OCI-LY1 (cell line): Measurements from ENCODE around the gene FLT3LG.

Experiments
- CTCF ChIP-seq: fragments of 200-600 bp; sonication (generic), shearing (Covaris generic); IDR thresholded peaks from 2 replicates; pipeline ENCODE4 v1.5.1; 2017; ENCODE audit warnings: mild to moderate bottlenecking, antibody characterized with exemption, low read length, moderate library complexity, mixed read lengths
- EZH2 ChIP-seq: fragments of 200-600 bp; sonication (generic), shearing (Covaris generic); IDR thresholded peaks from 2 replicates; pipeline ENCODE4 v1.8.0; 2017; ENCODE audit warnings: borderline replicate concordance, mixed run types, mild to moderate bottlenecking, antibody characterized with exemption, low read length, moderate library complexity, mixed read lengths

- TF ChIP-seq CTCF (no peak), EZH2 (no peak)
Observed at GRCh38 chr19:49474542-49474924, 518 bp downstream of the FLT3LG start.
